NAMALWA (cell line): ENCODE measurements around the gene SPACA4.

Experiments used
- DNase-seq: peaks from one replicate; pipeline ENCODE4 v3.0.0-alpha.2; 2015; ENCODE audit warnings: low spot score

The SPACA4 gene

GRCh38 chr19:48596679-48597465 lies 9.7 kb upstream of the SPACA4 start:
- no peak for DNase-seq

DNA sequence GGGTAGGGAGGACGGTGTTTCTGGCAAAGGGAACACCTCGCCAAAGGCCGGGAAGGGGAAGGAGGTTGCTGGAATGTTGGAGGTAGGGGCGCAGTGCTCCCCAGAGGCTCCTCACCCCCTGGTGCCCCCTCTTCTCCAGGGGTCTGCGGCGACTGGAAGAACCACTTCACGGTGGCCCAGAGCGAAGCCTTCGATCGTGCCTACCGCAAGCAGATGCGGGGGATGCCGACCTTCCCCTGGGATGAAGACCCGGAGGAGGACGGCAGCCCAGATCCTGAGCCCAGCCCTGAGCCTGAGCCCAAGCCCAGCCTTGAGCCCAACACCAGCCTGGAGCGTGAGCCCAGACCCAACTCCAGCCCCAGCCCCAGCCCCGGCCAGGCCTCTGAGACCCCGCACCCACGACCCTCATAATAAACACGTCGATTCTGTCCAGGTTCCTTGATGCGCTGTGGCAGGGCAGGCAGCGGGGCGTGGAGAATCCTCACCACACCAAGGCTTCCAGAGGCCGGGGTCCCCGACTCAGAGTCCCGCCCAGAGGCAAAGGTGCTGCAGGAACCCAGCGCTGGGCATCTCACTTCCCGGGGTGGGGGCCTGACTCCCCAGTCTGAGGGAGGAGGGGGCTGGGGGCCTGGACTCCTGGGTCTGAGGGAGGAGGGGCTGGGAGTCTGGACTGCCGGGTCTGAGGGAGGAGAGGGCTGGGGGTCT lies 7.4 kb upstream of the SPACA4 start:
- DNase-seq: no peak

DNA sequence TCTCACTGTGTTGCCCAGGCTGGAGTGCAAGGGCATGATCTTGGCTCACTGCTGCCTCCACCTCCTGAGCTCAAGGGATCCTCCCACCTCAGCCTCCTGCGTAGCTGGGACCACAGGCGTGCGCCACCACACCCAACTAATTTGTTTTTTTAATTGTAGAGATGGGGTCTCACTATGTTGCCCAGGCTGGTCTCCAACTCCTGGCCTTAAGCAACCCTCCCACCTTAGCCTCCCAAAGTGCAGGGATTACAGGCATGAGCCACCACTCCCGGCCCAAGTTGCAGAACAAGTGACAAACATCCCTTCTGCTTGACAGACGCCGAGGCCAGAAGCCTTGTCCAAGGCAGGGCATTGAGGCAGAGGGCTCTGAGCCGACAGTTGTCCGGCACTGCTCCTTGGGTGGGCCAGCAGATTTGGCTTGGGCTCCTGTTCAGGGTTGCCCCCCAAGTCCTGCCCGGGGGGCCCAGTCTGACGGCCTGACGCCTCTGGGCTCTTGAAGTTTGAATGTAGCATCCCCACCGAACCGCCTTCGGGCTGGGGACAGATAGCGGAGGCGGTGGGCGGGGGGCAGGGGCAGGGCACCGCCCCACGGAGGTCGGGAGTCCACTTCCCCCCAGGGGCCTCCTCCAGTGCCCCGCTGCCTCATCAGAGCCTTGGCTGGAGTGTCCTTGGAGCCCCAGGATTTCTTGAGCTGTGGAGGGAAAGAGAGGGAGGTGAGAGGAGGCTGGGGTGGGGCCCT lies 5.7 kb upstream of the SPACA4 start:
- DNase-seq: no peak

- no peak for DNase-seq
These were observed 3.5 kb upstream of the SPACA4 start for GRCh38 chr19:48603001-48603400.

DNA sequence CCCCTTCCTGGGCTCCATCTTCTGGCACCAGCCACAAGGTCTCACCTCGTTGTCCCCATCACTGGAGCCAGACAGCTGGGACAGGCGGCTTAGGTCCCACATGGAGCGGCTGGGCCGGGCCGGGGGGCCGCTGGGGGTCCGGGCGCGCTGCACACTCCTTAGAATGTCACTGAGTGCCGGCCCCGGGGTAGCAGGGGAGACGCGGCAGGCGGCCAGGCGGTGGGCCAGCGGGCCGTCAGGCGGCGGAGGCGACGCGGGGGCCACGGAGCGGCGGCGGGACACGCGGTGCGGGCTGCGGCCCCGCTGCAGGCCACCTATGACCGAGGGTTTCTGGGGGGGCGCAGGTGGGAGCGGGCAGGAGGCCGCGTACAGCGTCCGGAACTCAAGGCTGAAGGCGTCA lies 3.1 kb upstream of the SPACA4 start:
- no peak for DNase-seq

DNA sequence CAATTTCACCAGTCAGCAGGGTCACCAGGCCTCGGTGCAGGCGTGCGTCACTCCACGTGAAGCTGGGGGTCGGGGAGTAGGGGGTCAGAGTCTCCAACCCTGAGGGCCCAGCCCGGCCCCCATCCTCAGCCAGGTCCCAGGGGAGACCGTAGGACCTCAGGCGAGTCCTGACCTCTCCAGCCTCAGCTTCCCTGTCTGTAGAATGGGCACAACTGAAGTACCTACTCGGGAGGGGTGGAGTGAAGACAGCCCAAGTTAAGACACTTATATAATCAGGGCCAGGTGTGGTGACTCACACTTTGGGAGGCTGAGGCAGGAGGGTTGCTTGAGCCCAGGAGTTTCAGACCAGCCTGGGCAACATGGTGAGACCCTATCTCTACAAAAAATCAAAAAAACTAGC lies 2.7 kb upstream of the SPACA4 start:
- DNase-seq: no peak

DNA sequence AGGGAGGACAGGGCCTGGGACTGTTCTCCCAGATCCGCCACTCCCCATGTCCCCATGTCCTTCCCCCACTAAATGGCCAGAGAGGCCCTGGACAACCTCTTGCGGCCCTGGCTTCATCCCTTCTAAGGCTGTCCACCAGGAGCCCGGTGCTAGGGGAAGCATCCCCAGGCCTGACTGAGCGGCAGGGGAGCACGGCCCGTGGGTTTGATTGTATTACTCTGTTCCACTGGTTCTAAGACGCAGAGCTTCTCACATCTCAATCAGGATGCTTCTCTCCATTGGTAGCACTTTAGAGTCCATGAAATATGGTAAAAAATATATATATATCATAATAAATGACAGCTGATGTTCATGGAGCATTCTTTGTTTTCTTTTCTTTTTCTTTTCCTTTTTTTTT lies 815 bp downstream of the SPACA4 start:
- no peak for DNase-seq

GRCh38 chr19:48608798-48609263 lies 2.3 kb downstream of the SPACA4 start:
- peak; percentile 87 for DNase-seq

GRCh38 chr19:48609571-48610108 lies 3.1 kb downstream of the SPACA4 start:
- DNase-seq: no peak

- no peak for DNase-seq
These were observed 5.3 kb downstream of the SPACA4 start for GRCh38 chr19:48611872-48612271.

- DNase-seq: no peak
These were observed 6.7 kb downstream of the SPACA4 start for GRCh38 chr19:48613024-48613851.

- DNase-seq: no peak
These were observed 7.4 kb downstream of the SPACA4 start for GRCh38 chr19:48613852-48614435.

GRCh38 chr19:48614436-48615230 lies 8.1 kb downstream of the SPACA4 start, which contains the start of gene FAM83E:
Gene FAM83E, minus strand, starts transcription at chr19:48615076. Its CDS starts 1,704 bp downstream, at chr19:48613372.
- no peak for DNase-seq

DNA sequence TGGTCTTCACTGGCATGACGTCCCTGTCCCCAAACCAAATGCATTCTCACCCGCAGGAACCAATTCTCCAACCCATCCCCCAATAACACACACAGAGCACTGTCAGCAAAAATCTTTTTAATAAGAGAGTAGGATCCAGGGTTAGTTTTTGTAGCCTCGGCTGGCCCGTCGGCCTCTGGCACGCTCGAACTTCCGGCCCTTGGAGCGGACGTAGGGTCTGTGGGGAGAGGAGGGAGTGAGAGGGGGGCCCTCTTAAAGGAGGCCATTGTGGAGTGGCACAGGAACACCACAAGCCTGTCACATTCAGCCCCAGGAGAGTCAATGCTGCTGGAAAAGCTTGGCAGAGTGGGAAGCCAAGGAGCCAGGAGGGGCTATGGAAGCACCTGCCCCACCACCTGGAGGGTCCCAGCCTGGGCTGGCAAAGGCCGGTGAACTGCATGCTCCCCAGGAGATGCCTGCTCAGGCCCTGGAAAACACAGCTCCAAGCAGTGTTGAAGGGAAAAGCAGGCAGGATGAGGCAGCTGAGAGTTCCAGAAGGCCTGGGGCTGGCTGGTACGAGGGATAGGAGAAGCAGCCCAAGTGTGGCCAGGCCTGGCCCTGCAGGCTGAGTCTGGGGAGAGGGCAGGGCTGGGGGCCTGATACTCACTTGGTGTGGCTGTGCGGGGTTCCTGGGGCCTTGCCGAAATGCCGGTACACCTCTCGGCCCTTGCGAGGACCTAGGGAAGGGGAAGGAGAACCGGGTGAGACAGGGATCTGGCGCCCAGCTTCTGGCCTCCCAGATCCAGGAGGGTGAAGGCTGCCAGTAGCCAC lies 8.9 kb downstream of the SPACA4 start:
- no peak for DNase-seq

GRCh38 chr19:48616041-48616436 lies 9.5 kb downstream of the SPACA4 start:
- DNase-seq: no peak

DNA sequence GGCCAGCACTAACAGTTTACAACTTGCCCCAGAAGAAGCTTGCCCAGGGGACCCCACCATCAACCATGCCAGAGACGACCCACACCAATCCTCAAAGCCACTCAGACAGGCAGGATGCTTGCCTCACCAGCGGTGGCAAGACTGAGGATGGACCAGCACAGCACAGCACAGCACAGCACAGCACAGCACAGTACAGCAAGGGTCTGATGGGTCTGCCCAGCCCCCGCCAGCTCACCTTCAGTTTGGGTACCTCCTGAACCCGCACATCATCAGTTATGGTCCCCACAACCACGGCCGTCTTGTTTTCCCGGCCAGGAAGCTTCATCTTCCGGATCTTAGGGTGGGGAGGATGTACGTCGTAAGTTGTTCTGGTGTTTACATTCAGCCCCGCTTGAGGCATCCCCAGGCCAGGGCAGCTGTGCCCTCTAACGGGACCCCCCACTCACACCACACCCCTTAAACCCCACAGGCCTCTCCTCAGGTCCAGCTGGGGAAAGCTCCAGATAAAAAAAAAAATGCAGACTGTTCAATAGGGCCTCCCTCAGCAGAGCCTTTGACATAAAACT lies 10.0 kb downstream of the SPACA4 start:
- no peak for DNase-seq

- DNase-seq: no peak
These were observed 10.8 kb downstream of the SPACA4 start for GRCh38 chr19:48617146-48617937.

DNA sequence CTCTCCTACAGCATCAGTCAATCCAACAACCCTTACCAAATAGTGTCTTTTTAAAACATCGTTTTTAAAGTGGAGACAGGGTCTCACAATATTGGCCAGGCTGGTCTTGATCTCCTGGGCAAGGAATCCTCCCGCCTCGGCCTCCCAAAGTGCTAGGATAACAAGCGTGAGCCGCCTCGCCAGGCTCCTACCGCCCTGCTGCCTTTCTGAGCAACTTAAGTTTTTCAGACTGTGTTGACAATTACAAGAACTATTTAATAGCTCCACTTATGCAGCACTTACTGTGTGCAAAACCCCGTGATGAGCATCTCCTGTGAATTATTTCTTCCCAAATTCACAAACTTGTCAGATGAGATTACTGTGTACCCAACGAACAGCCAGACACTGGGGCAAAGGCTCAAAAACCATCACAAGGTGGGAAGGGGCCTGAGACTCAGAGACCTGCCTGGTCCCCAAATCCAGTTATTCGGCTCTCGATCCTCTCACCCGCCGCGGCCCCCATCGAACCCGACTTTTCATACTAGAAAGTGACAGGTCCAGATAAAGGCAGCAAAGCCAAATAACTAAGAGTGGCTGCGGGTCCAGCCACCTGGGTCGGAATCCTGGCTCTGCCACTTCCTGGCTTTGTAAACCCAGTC lies 11.9 kb downstream of the SPACA4 start:
- DNase-seq: no peak
